ENCODE measurements around the gene FGGY. TPM values are rescaled to one million over a fixed set of nuclear protein-coding genes. Genes with fewer than 3 reads are reported as not detected.

Gene FGGY
- total RNA-seq, 1 donor from 2014 or later: 16.4 TPM

DNA sequence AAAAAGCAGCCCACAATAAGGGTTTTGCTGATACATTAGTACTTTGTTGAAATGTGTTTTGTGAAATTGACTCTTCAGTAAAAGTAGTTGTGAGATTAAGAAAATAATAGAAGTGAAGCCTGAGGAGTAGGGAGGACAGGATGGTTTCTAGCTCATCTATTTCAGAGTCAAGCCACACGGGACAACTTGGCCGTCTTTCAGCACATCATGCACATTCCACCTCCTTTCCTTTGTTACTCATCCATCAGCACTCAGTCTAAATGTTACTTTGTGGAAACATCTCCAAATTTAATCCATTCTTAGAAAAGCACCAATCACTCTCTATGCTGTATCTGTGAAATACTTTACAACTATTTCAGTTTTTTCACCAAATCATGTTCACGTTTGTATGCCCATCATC is 223.3 kb downstream of the FGGY start:
- H3K27me3 Mint-ChIP-seq (ENCODE audit: low read depth): no peaks in the 10 kb centered on the region
- H3K9me3 Mint-ChIP-seq: no peaks in the 10 kb centered on the region
- H3K4me1 Mint-ChIP-seq: peaks cover 25% of the 10 kb centered on the region
- no peak overlapping the region for H3K4me3 Mint-ChIP-seq
- no peak overlapping the region for H3K27ac Mint-ChIP-seq (ENCODE audit: unreplicated experiment)
- DNase-seq (ENCODE audit: low read depth, low spot score): no peak
- TF ChIP-seq, protein P1, sequence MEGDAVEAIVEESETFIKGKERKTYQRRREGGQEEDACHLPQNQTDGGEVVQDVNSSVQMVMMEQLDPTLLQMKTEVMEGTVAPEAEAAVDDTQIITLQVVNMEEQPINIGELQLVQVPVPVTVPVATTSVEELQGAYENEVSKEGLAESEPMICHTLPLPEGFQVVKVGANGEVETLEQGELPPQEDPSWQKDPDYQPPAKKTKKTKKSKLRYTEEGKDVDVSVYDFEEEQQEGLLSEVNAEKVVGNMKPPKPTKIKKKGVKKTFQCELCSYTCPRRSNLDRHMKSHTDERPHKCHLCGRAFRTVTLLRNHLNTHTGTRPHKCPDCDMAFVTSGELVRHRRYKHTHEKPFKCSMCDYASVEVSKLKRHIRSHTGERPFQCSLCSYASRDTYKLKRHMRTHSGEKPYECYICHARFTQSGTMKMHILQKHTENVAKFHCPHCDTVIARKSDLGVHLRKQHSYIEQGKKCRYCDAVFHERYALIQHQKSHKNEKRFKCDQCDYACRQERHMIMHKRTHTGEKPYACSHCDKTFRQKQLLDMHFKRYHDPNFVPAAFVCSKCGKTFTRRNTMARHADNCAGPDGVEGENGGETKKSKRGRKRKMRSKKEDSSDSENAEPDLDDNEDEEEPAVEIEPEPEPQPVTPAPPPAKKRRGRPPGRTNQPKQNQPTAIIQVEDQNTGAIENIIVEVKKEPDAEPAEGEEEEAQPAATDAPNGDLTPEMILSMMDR (conservative IDR thresholded peaks at IDR 0.05): no peak
- H3K36me3 Mint-ChIP-seq (ENCODE audit: low read depth): peaks cover 5% of the 10 kb centered on the region

DNA sequence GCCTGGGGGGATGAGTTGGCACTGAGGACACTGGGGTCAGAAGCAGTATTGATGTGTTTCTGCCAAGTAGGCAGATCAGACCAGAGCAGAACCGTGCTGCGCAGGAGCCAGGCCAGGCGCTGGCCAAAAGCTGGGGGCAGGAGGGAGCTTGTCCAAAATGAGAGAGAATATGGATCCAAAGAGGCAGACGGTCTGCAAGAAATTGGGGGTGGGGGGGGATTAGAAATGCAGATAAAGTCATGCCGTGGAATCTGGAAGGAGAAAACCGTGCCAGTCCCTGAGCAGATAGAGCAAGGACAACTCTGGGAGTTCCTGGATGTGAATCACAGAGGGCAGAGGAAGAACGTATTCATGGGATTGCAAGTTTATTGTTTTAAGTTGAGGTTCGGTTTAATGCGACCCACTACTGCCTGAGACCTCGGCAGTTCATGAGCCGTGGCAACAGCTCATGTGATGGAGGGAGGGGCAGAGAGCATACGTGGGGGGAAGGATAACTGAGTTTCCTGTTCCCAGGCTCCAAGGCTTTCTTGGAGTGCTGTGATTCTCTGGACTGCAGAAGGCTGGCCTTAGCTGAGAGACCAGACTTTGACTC is 224.0 kb downstream of the FGGY start:
- TF ChIP-seq, protein P1 (conservative IDR thresholded peaks at IDR 0.05): no peak
- no peaks in the 10 kb centered on the region for H3K9me3 Mint-ChIP-seq
- no peaks in the 10 kb centered on the region for H3K27me3 Mint-ChIP-seq (ENCODE audit: low read depth)
- peak overlapping the region; percentile 62 for H3K27ac Mint-ChIP-seq (ENCODE audit: unreplicated experiment)
- peaks cover 3% of the 10 kb centered on the region for H3K36me3 Mint-ChIP-seq (ENCODE audit: low read depth)
- H3K4me3 Mint-ChIP-seq: no peak overlapping the region
- no peak for DNase-seq (ENCODE audit: low read depth, low spot score)
- H3K4me1 Mint-ChIP-seq: peaks cover 25% of the 10 kb centered on the region

DNA sequence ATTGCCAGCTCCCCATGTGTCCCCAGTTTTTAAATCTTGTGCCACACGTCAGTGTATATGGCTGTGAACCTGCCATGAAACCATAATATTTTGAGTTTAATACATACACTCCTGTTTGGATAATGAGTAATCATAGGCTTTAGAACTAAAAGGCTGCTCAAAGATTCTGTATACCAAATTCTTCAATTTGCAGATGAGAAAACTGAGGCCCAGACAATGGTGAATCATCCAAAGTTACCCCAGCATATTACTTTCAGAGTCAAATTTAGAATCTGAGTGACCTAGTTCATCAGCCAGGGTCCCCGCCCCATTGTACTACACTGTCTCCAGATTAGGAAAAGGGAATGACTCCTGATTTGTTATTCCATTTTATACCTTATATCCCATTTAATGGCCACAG is 224.6 kb downstream of the FGGY start:
- Mint-ChIP-seq H3K4me1 (peaks cover 22% of the 10 kb centered on the region), H3K27ac (ENCODE audit: unreplicated experiment) (no peak overlapping the region), H3K4me3 (no peak overlapping the region), H3K27me3 (ENCODE audit: low read depth) (no peaks in the 10 kb centered on the region), H3K36me3 (ENCODE audit: low read depth) (peaks cover 3% of the 10 kb centered on the region), H3K9me3 (no peaks in the 10 kb centered on the region)
- TF ChIP-seq, protein P1 (conservative IDR thresholded peaks at IDR 0.05): no peak
- no peak for DNase-seq (ENCODE audit: low read depth, low spot score)

DNA sequence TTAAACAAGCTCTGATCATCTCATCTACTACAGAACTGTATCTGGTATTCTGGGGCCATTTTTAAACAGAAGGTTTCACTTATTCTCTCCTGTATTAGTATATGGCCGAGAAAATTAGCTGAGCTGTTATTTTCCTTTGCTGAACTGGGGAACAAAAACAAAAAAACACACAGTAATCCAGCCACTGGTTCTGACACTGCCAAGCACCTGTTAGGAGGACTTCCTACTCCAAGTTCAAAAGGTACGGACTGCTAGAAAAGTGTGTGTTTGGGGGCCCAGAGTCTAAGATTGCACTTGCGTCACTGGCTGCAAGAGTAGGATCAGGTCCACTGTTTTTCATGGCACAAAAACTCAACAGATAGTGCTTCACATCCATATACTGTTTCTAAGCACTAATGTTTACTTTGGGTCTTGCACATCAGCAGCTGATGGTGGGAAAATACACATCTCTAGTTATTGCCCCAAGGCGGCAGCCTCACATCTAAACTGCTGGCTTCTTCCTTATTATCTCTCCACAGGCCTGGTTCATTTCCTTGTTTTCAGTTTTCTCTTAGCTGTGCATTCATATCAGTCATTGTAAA is 226.1 kb downstream of the FGGY start:
- H3K4me1 Mint-ChIP-seq: peaks cover 11% of the 10 kb centered on the region
- H3K9me3 Mint-ChIP-seq: no peaks in the 10 kb centered on the region
- no peak overlapping the region for H3K27ac Mint-ChIP-seq (ENCODE audit: unreplicated experiment)
- H3K27me3 Mint-ChIP-seq (ENCODE audit: low read depth): no peaks in the 10 kb centered on the region
- H3K36me3 Mint-ChIP-seq (ENCODE audit: low read depth): no peaks in the 10 kb centered on the region
- no peak for DNase-seq (ENCODE audit: low read depth, low spot score)
- TF ChIP-seq, protein P1 (conservative IDR thresholded peaks at IDR 0.05): no peak
- no peak overlapping the region for H3K4me3 Mint-ChIP-seq

DNA sequence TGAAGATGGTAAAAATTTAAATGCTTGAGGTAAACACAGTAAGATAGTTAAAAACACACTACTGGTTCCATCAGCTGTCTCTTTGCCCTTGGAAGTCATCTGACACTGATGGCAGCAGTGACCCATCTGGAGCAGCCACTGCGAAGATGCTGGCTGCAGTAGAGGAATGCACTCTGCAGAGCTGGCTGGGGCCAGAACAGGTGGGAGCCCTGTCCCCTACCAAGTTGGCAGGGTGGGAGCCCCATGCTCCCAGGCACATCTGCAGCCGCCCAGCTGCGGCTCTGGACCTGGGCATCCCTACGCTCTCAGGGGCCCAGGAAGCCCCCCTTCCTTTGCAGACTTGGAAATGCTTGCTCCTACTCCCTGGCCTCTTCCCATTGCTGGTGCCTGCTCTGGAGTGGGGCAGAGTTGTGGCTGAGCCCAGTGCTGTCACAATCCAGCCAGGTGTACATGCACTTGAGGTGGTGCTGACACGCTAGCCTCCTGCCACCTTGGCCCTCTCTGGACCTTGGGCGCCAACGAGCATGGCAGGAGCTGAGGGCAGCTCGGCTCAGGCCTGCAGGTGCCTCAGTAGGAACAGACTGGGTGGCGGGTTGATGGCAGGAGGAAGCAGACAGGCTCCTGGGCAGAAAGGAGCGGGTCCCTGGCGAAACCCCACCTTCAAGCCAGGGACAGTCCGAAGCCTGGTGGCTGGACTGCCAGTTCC is 227.0 kb downstream of the FGGY start:
- H3K36me3 Mint-ChIP-seq (ENCODE audit: low read depth): no peaks in the 10 kb centered on the region
- TF ChIP-seq, protein P1 (conservative IDR thresholded peaks at IDR 0.05): no peak
- peaks cover 13% of the 10 kb centered on the region for H3K4me1 Mint-ChIP-seq
- H3K27ac Mint-ChIP-seq (ENCODE audit: unreplicated experiment): no peak overlapping the region
- no peak overlapping the region for H3K4me3 Mint-ChIP-seq
- no peak for DNase-seq (ENCODE audit: low read depth, low spot score)
- H3K27me3 Mint-ChIP-seq (ENCODE audit: low read depth): no peaks in the 10 kb centered on the region
- H3K9me3 Mint-ChIP-seq: no peaks in the 10 kb centered on the region

All from neural crest cell (in vitro differentiated cells).